NCI-H526 (cell line): ENCODE measurements around the gene NPFFR1.
"Not testable (repeated sequence)": the region's sequence is repeated elsewhere in the genome, so short reads cannot be mapped to it uniquely, and the experiment has no call there.

ENCODE experiments used
- DNase-seq, 2 experiments: peaks; one replicate each; lab custom pipeline; 2025; lab: John Stamatoyannopoulos, UW

NPFFR1 gene

DNA sequence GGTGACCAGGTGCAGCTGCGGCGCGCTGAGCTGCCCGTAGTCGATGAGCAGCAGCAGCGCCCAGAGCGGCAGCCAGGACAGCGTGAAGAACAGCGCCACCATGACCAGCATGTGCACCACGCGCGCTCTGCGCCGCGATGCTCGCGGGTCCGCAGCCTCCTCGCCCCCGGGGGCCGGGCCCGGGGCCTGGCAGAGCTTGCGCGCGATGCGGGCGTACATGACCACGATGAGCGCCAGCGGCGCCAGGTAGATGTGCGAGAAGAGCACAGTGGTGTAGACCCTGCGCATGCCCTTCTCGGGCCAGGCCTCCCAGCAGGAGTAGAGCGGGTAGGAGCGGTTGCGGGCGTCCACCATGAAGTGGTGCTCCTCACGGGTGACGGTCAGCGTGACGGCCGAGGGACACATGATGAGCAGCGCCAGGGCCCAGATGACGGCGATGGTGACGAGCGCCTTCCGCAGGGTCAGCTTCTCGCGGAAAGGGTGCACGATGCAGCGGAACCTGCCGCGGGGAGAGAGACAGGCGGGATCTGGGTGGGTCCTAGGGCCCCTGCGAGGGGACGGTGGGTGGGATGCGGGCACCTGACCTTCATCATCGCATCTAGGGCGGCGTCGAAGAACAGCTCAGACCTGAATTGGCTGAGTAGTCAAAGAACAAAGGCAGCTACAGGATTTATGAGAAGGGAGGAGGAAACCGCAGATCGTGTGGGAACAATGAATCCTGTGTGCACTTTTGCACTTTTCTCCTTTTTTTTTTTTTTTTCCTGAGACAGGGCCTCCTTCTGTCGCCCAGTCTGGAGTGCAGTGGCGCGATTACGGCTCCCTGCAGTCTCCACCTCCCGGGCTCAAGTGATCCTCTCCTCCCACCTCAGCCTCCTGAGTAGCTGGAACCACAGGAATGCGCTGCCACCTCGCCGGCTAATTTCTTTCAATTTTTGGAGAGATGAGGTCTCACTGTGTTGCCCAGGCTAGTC, 28.2 kb downstream of the NPFFR1 start:
- no peak for DNase-seq

GRCh38 chr10:70254778-70255328, 29.0 kb downstream of the NPFFR1 start:
- no peak for DNase-seq

DNA sequence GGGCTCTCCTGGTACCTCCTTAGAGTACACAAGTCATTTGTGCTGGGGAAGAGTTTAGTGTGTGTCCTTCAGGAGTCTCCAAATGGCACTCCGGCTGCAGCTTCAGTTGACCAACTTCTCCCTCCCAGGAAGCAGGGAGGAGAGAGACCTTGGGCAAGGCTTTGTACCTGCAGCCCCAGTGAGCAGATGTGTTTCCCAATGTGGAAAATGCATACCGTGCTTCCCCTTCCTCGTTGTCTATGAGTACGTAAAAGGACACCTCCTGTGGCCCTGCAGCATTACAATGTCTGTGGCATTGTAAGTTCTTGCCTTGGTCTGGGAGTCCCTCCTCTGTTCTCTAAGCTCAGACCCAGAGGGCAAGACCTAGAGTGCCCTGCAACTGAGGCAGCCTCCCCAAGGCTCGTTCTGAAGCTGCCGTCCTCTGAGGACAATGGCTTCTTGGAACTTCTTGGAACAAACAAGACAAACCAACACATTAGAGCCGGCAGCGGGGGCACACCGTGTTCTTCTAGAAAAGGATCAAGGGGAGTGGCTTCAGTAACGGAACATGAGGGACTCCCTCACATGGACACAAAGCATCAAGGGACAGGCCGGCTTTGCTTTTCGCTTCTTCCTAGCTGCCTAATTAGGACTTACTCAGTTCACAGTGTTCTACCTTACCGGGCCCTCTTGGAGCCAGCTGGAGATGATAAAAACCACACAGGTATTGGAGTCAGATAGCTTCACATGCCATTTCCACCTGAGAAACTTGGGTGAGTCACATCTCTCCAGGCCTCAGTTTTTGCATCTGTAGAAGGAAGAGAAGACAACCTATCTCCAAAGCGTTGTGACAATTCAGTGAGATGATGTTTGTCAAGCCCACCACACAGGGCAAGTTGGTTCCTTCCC, 29.7 kb downstream of the NPFFR1 start:
- no peak for DNase-seq

DNA sequence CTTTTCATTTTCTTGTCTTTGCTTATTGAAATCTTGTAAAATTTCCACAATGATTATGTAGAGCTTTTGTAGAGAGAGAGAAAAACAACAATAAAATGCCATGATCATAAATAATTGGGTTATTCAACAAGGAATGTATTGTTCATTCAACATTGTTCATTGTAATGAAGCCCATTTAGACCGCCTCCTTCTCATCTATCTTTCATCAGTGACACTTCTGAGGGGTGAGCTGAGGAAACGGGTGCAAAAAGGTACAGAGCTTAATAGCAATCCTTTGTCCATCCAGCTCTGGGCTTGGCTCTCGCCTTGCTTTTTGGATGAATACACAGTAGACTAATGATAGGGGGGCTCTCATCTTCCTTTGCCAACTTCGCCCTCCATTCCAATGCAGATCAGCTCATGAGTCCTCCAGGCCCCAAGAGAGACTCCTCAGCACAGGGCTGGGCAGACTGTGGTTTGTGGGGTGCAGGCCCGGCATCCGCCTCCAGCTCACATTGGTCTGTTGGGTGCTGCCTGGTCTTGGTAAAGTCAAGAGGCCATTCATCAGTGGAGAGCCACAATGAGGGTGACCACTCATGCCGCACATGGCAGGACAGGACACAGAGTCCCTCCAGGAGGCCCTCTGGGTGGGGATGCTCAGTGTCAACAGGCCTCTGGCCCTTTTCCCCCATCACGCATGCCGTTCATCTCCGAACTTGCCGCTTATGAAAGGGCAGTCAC, 32.7 kb downstream of the NPFFR1 start:
- no peak for DNase-seq

DNA sequence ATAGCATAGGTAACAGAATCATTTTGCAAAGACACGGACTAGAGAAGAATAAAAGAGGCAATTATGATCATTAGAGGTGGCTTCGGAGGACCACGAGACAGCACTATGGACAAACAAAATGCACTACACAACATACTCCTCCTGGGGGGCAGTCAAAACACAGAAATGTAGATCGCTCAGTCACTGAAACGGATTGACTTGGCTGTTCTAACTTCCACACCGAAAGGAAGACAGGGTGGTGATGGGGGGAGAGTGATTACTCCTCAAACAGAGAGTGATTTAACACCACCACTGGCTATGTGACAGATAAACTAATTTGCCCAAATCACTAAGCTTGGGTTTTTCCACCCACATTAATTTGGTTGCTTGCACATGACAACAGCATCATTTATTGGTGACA, 36.4 kb downstream of the NPFFR1 start:
- no peak for DNase-seq

GRCh38 chr10:70241081-70241480, 42.7 kb downstream of the NPFFR1 start:
- DNase-seq, result no peak

- not testable (repeated sequence) for DNase-seq
Measured at GRCh38 chr10:70239986-70240385, 43.8 kb downstream of the NPFFR1 start.

- DNase-seq, result not testable (repeated sequence)
Measured at GRCh38 chr10:70239077-70239976, 44.5 kb downstream of the NPFFR1 start.

- not testable (repeated sequence) for DNase-seq
Measured at GRCh38 chr10:70237958-70238536, 45.8 kb downstream of the NPFFR1 start.

DNA sequence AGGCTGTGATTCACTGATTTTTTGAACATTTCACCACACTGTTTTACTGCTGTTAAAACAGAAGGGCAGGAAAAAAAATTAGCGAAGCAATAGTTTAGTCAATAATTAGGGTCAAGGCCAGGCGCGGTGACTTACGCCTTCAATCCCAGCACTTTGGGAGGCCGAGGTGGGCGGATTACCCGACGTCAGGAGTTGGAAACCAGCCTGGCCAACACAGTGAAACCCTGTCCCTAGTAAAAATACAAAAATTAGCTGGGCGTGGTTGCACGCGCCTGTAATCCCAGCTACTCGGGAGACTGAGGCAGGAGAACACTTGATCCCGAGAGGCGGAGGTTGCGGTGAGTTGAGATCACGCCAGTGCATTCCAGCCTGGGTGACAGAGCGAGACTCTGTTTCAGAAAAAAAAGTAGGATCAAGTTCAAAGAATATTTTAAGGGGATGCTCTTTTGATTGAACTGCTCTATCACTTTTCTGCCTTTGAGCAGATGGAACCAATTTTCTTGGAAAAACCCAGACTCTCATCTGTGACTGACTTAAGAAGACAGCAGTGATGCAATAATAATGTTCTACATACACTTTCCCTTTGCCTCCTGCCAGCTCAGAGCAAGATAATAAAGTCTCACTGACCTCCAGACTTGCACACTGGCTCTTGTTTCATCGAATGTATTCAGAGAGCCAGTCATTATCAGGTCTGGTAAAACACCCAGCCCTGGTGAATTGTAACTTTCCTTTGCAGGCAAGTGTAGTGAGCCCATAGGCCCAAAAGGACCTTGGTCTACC, 48.9 kb downstream of the NPFFR1 start:
- no peak for DNase-seq

- no peak for DNase-seq
Measured at GRCh38 chr10:70233939-70234300, 49.9 kb downstream of the NPFFR1 start.

GRCh38 chr10:70233109-70233938, 50.5 kb downstream of the NPFFR1 start, which contains the start of gene PPA1:
Gene PPA1 (minus strand): TSS chr10:70233429. CDS start chr10:70233327, 102 bp downstream.
- peak; percentile 86 to 96 for DNase-seq

GRCh38 chr10:70232859-70233108, 51.0 kb downstream of the NPFFR1 start:
- no peak for DNase-seq

DNA sequence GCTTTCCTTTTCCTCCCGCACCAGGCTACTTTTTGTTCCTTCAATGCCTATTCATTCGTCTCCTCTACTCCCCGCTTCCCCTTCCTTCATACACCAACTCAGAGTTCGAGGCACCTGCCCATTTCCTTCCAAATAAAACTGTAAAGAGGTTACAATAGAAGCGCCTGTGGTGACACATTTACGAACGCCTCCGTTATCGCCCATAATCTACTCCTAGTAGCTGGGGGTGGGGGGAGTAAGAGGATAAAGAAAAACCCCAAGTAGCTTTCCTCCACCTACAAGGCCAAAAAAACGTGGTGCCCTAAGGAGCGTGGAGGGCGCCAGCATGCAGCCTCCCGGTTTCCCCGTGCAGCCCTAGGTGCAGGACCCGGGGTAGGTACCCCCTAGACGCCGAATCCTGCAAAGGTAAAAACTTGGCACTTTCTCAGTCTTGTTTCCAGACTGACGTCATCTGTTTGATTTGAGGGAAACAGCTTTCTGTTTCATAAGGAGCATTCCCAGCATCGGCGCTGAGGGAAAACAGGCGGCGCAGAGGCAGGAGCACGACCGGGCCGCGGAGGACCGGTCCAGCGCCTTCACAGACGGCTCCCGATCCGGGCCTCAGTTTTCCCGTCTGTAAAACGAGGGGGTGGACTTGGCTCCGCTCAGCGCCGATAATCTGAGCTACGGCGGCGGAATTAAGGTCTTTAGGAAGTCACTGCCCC, 51.5 kb downstream of the NPFFR1 start:
- peak in 1 of 2 experiments; percentile 53 for DNase-seq

GRCh38 chr10:70228491-70228890, 55.3 kb downstream of the NPFFR1 start:
- no peak for DNase-seq

DNA sequence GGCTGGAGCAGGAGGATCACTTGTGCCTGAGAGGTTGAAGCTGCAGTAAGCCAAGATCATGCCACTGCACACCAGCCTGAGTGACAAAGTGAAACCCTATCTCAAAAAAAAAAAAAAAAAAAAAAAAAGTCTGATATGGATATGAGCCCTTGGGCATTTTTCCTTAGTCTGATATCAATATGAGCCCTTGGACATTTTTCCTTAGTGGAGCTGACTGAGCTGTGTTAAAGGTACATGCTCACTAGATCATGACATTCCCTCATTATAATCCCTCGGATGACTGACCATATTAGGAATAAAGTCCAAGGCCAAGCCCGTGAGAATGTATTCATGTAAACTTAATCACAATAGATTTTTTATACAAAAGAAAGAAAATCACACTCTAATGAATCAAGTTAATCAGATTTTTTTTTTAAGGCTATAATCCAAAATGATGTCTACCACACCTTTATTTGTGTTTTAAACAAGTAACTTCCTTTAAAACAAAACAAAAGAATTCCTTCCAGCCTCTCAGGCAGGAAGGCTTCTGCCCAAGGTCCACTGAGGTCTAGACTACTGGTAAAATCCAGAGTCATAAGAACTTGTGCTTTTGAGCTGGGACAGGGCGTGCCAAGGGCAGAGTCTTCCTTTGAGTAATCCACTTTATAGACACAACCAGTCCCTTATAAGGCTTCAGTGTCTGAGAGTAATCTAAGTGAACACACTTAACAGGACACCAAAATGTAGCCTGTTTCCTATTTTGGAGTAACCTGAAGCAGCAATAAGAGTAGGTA, 56.1 kb downstream of the NPFFR1 start:
- DNase-seq, result no peak

- DNase-seq, result no peak
Measured at GRCh38 chr10:70223728-70224127, 60.1 kb downstream of the NPFFR1 start.
